WTC11 (cell line): ENCODE measurements around the gene PRSS38. TPM values are rescaled to one million over a fixed set of nuclear protein-coding genes. Genes with fewer than 3 reads are reported as not detected.

Source experiments
- ATAC-seq: fragments of 200-7000 bp; cut with Tn5 transposase; 2 replicates; pipeline ENCODE4 v1.10.0; 2021; ENCODE audit warnings: mild to moderate bottlenecking, moderate library complexity
- Bru-seq: library from RNA; stranded (reverse); fragments of 400-500 nt; gene quantifications from one replicate; lab custom pipeline; 2021; lab: Mats Ljungman, UMichigan
- CTCF ChIA-PET: fragments of 300-600 bp; sonication (Branson Sonifier 250); formaldehyde crosslinking; loops from one replicate; lab custom pipeline; 2021; ENCODE audit warnings: antibody characterized with exemption; lab: Charles Lee
- POLR2A ChIA-PET: fragments of 350-600 bp; sonication (Branson Sonifier 250); formaldehyde crosslinking; loops from one replicate; lab custom pipeline; 2021; ENCODE audit warnings: antibody characterized with exemption; lab: Charles Lee
- DNase-seq: peaks from one replicate; pipeline ENCODE4 v3.0.0; 2021; ENCODE audit warnings: low spot score
- H3K27ac Mint-ChIP-seq: 2 replicates; pipeline ENCODE4 v1.8.0; 2021; ENCODE audit warnings: mixed read lengths
- H3K27me3 Mint-ChIP-seq: 2 replicates; pipeline ENCODE4 v1.8.0; 2021; ENCODE audit warnings: low read depth, mild to moderate bottlenecking, moderate library complexity, mixed read lengths
- H3K36me3 Mint-ChIP-seq: 2 replicates; pipeline ENCODE4 v1.8.0; 2021; ENCODE audit warnings: mixed read lengths
- H3K4me1 Mint-ChIP-seq: 2 replicates; pipeline ENCODE4 v1.8.0; 2022; ENCODE audit warnings: mixed read lengths
- H3K4me3 Mint-ChIP-seq: 2 replicates; pipeline ENCODE4 v1.8.0; 2021; ENCODE audit warnings: mild to moderate bottlenecking, moderate library complexity, mixed read lengths
- H3K9me3 Mint-ChIP-seq: 2 replicates; pipeline ENCODE4 v1.8.0; 2021; ENCODE audit warnings: mixed read lengths
- ATF1 ChIP-seq: sonication (generic); formaldehyde crosslinking; IDR thresholded peaks from 2 replicates; pipeline ENCODE4 v1.8.1; 2023; ENCODE audit warnings: mild to moderate bottlenecking, moderate library complexity, missing genetic modification reagents
- ETV6 ChIP-seq: sonication (generic); formaldehyde crosslinking; IDR thresholded peaks from 2 replicates; pipeline ENCODE4 v1.8.1; 2022; ENCODE audit warnings: mild to moderate bottlenecking, missing genetic modification reagents
- GABPB1 ChIP-seq: sonication (generic); formaldehyde crosslinking; IDR thresholded peaks from 2 replicates; pipeline ENCODE4 v1.8.1; 2023; ENCODE audit warnings: mild to moderate bottlenecking, missing genetic modification reagents
- NFATC4 ChIP-seq: fragments of 250-450 bp; sonication (Bioruptor Pico); IDR thresholded peaks from 2 replicates; pipeline ENCODE4 v1.9.0; 2021; ENCODE audit warnings: mild to moderate bottlenecking
- NR1H2 ChIP-seq: sonication (generic); formaldehyde crosslinking; IDR thresholded peaks from 2 replicates; pipeline ENCODE4 v1.9.0; 2021; ENCODE audit warnings: mild to moderate bottlenecking, moderate library complexity, missing genetic modification reagents
- SOX15 ChIP-seq: fragments of 250-450 bp; sonication (Bioruptor Pico); IDR thresholded peaks from 2 replicates; pipeline ENCODE4 v1.9.0; 2021; ENCODE audit warnings: mild to moderate bottlenecking
- ZNF263 ChIP-seq: sonication (generic); formaldehyde crosslinking; IDR thresholded peaks from 2 replicates; pipeline ENCODE4 v1.8.1; 2022; ENCODE audit warnings: low read depth, mild to moderate bottlenecking, moderate library complexity, missing genetic modification reagents
- ZNF671 ChIP-seq: fragments of 250-450 bp; sonication (Bioruptor Pico); IDR thresholded peaks from 2 replicates; pipeline ENCODE4 v1.8.0; 2021; ENCODE audit warnings: mild to moderate bottlenecking
- long read RNA-seq, 3 experiments: library from RNA in 1 of 3; library from capped mRNA in 1 of 3; library from polyadenylated mRNA in 1 of 3; unstranded in 2 of 3; stranded (forward) in 1 of 3; transcript quantifications; one replicate each; pipeline ENCODE4 v2.0.0, GENCODE V29; 2021
- total RNA-seq: library from RNA; stranded (reverse); gene quantifications from 3 replicates; pipeline ENCODE4 v1.2.3, GENCODE V29; 2021
- TF ChIP-seq, protein P1 (sequence below): sonication (generic); formaldehyde crosslinking; IDR thresholded peaks from 2 replicates; pipeline ENCODE4 v1.8.0; 2022; ENCODE audit warnings: mild to moderate bottlenecking, missing genetic modification reagents
- TF ChIP-seq, protein P2 (sequence below): sonication (generic); formaldehyde crosslinking; IDR thresholded peaks from 2 replicates; pipeline ENCODE4 v1.8.1; 2023; ENCODE audit warnings: mild to moderate bottlenecking, missing genetic modification reagents, moderate library complexity
- TF ChIP-seq, protein P3 (sequence below): sonication (generic); formaldehyde crosslinking; IDR thresholded peaks from 2 replicates; pipeline ENCODE4 v1.8.1; 2022; ENCODE audit warnings: missing genetic modification reagents, borderline replicate concordance
- TF ChIP-seq, protein P4 (sequence below): sonication (generic); formaldehyde crosslinking; conservative IDR thresholded peaks from 2 replicates; pipeline ENCODE4 v1.8.1; 2022; ENCODE audit warnings: mild to moderate bottlenecking, missing genetic modification reagents

The PRSS38 gene
- total RNA-seq: not detected in 3 replicates
- percentile 3 among the genes with signal in this experiment for Bru-seq, nascent RNA
- long read RNA-seq, experiment 1: 0 reads
- long read RNA-seq, experiment 2: 0 reads
- long read RNA-seq, experiment 3: 0 reads

DNA sequence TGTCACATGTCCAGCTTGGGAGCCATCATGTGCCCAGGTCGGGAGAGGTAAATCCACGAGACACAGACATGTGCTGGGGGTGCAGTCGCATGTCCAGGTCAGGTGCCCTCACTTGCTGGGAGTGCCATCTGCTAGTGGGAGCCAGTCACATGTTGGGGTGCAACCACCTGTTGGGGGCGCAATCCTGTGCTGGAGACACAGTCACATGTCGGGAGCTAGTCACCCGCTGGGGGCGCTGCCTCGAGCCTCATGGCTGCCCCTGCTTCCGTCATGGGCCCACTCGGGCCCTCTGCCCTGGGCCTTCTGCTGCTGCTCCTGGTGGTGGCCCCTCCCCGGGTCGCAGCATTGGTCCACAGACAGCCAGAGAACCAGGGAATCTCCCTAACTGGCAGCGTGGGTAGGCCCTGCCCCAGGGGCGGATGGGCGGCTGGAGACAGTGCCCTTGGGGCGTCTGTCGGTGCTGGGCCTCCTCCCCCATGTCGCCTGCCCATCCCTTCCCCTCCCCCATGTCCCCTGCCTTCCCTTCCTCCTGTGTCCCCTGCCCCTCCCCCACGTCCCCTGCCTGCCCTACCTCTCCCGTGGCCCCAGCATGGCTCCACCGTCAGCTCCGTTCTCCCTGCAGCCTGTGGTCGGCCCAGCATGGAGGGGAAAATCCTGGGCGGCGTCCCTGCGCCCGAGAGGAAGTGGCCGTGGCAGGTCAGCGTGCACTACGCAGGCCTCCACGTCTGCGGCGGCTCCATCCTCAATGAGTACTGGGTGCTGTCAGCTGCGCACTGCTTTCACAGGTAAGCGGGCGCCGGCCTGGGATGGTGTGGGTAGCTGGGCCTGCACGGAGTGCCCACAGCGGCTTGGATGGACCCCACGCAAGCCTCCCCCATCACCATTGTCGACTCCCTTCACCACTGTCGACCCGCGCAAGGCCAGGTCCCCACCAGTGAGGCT lies at the start of gene PRSS38:
Gene PRSS38, plus strand, starts transcription at position 208 of the 942 bp plus-strand sequence. Its CDS starts 42 bp downstream, at position 250.
- ChIA-PET POLR2A (no interaction called here), CTCF (interaction anchor here (1.0 kb wide), 1 partner anchor 11 kb away, joined by 4 read pairs; no protein-coding TSS in a partner anchor)
- no peak for DNase-seq
- Mint-ChIP-seq H3K27me3 (peaks cover 11% of the 10 kb centered on the region; the same call in 1 of the 2 replicates), H3K27ac (no peak within 1 kb of the TSS), H3K9me3 (peaks cover 59% of the 10 kb centered on the region), H3K4me3 (no peak within 1 kb of the TSS), H3K36me3 (peaks cover 33% of the 10 kb centered on the region), H3K4me1 (no peaks in the 10 kb centered on the region)
- ATAC-seq: no peak
- no peak for TF ChIP-seq SOX15 (CRISPR knock-in tag)
- TF ChIP-seq, protein P1, sequence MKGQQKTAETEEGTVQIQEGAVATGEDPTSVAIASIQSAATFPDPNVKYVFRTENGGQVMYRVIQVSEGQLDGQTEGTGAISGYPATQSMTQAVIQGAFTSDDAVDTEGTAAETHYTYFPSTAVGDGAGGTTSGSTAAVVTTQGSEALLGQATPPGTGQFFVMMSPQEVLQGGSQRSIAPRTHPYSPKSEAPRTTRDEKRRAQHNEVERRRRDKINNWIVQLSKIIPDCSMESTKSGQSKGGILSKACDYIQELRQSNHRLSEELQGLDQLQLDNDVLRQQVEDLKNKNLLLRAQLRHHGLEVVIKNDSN (CRISPR knock-in tag): 0 out of 2 replicates have a peak, but pooled peaks have one; percentile 23
- TF ChIP-seq, protein P2, sequence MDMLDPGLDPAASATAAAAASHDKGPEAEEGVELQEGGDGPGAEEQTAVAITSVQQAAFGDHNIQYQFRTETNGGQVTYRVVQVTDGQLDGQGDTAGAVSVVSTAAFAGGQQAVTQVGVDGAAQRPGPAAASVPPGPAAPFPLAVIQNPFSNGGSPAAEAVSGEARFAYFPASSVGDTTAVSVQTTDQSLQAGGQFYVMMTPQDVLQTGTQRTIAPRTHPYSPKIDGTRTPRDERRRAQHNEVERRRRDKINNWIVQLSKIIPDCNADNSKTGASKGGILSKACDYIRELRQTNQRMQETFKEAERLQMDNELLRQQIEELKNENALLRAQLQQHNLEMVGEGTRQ (CRISPR knock-in tag): peak; percentile 38; the same call in 1 of the 2 replicates
- TF ChIP-seq ZNF671 (CRISPR knock-in tag): no peak

DNA sequence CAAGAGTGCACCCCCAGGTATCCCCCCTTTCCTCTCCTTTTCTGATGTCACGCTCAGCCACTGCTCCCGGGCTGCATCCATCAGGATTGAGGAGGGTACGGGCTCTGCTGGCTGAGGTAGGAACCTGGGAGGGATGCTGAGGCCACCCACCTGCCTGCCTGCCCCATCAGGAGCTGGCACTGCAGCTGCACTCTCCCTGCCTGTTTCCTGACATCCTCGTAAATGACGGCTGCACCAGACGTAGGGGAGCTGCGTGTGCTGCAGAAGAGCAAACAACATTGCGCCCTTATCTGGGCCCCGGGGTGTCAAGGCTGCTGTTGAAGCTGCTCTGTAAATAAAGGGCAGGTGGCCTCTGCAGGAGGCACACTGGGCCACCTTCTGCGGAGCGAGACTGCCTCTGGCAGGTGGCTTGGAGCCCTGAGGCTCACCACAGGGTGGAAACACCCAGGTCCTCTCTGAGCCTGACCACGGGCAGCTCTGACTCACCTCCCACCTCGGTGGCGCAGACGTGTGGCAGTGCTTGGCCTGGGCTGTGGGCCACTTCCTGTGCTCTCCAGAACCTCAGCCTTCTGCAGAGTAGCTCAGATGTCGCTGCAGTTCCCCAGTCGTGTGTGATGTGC lies 49.4 kb upstream of the PRSS38 start:
- ChIA-PET CTCF (interaction anchor here (1.4 to 2.0 kb wide), 2 partner anchors 9 to 187 kb away, joined by 3 to 10 read pairs; no protein-coding TSS in a partner anchor), POLR2A (no interaction called here)
- ATAC-seq: no peak
- H3K4me1 Mint-ChIP-seq: no peaks in the 10 kb centered on the region
- no peaks in the 10 kb centered on the region for H3K9me3 Mint-ChIP-seq
- H3K27ac Mint-ChIP-seq: no peak overlapping the region
- H3K4me3 Mint-ChIP-seq: no peak overlapping the region
- no peak for DNase-seq
- H3K27me3 Mint-ChIP-seq: no peaks in the 10 kb centered on the region
- TF ChIP-seq GABPB1 (CRISPR knock-in tag): no peak
- TF ChIP-seq, protein P3, sequence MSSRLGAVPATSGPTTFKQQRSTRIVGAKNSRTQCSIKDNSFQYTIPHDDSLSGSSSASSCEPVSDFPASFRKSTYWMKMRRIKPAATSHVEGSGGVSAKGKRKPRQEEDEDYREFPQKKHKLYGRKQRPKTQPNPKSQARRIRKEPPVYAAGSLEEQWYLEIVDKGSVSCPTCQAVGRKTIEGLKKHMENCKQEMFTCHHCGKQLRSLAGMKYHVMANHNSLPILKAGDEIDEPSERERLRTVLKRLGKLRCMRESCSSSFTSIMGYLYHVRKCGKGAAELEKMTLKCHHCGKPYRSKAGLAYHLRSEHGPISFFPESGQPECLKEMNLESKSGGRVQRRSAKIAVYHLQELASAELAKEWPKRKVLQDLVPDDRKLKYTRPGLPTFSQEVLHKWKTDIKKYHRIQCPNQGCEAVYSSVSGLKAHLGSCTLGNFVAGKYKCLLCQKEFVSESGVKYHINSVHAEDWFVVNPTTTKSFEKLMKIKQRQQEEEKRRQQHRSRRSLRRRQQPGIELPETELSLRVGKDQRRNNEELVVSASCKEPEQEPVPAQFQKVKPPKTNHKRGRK (CRISPR knock-in tag): no peak
- no peak for TF ChIP-seq ETV6 (CRISPR knock-in tag)
- TF ChIP-seq, protein P1 (CRISPR knock-in tag): no peak
- TF ChIP-seq SOX15 (CRISPR knock-in tag): no peak
- no peak for TF ChIP-seq ZNF263 (CRISPR knock-in tag)
- TF ChIP-seq, protein P4, sequence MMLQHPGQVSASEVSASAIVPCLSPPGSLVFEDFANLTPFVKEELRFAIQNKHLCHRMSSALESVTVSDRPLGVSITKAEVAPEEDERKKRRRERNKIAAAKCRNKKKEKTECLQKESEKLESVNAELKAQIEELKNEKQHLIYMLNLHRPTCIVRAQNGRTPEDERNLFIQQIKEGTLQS (CRISPR knock-in tag): no peak
- TF ChIP-seq ATF1 (CRISPR knock-in tag): no peak
- TF ChIP-seq, all 79 proteins: peak for 0
- H3K36me3 Mint-ChIP-seq: peaks cover 34% of the 10 kb centered on the region

DNA sequence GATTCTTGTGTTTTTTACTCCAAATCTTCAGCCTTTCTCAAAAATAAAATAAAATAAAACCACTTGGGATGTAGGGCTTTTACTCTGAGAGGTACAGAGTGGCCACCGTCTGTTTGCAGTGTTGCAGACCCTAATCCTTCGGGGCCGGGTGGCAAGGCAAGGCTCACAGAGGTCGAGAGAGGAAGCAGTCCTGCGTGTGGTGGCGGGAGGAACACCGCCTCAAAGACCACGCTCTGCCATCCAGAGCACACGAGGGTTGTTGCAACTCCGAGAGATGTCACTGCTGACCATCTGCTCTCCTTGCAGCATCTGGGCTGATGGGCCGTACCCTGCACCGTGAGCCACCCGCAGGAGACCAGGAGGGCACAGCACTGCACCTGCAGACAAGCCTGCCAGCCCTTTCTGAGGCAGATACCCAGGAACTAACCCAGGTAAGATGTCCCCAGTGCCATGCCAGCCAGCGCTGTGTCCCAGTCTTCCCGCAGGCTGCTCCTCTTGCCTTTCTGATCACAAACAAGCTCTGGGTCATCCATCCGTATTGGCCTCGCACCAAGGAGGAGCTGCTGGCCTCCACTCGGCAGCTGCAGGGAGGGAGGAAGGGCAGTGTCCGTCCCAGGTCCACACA lies 48.7 kb upstream of the PRSS38 start:
- POLR2A ChIA-PET: no interaction called here

More for the DNA sequence above, 48.7 kb upstream of the PRSS38 start:
- no peaks in the 10 kb centered on the region for H3K4me1 Mint-ChIP-seq
- H3K9me3 Mint-ChIP-seq: no peaks in the 10 kb centered on the region
- TF ChIP-seq NR1H2 (CRISPR knock-in tag): no peak
- TF ChIP-seq ZNF263 (CRISPR knock-in tag): no peak
- TF ChIP-seq NFATC4 (CRISPR knock-in tag): no peak
- DNase-seq: no peak
- no peaks in the 10 kb centered on the region for H3K27me3 Mint-ChIP-seq
- no peak overlapping the region for H3K4me3 Mint-ChIP-seq
- ATAC-seq: no peak
- CTCF ChIA-PET: interaction anchor here (1.4 to 2.0 kb wide), 2 partner anchors 8 to 186 kb away, joined by 3 to 10 read pairs; no protein-coding TSS in a partner anchor
- no peak overlapping the region for H3K27ac Mint-ChIP-seq
- peaks cover 31% of the 10 kb centered on the region for H3K36me3 Mint-ChIP-seq
